AG09319 (cell line): ENCODE data around the gene PI4KA.
A peak's percentile ranks its signal among the peaks of the same experiment; 100 is the strongest.

Experiments
- DNase-seq: peaks from one replicate; pipeline ENCODE4 v3.0.0-alpha.2; 2010; ENCODE audit warnings: low read depth; ENCODE audit errors: extremely low read depth
- CTCF ChIP-seq: IDR thresholded peaks from 2 replicates; pipeline ENCODE4 v1.5.1; 2011; ENCODE audit warnings: low read depth, mild to moderate bottlenecking, inconsistent platforms, low read length, moderate library complexity

Gene PI4KA

GRCh38 chr22:20779014-20779817, 79.4 kb downstream of the PI4KA start:
- no peak for TF ChIP-seq CTCF
- no peak for DNase-seq

DNA sequence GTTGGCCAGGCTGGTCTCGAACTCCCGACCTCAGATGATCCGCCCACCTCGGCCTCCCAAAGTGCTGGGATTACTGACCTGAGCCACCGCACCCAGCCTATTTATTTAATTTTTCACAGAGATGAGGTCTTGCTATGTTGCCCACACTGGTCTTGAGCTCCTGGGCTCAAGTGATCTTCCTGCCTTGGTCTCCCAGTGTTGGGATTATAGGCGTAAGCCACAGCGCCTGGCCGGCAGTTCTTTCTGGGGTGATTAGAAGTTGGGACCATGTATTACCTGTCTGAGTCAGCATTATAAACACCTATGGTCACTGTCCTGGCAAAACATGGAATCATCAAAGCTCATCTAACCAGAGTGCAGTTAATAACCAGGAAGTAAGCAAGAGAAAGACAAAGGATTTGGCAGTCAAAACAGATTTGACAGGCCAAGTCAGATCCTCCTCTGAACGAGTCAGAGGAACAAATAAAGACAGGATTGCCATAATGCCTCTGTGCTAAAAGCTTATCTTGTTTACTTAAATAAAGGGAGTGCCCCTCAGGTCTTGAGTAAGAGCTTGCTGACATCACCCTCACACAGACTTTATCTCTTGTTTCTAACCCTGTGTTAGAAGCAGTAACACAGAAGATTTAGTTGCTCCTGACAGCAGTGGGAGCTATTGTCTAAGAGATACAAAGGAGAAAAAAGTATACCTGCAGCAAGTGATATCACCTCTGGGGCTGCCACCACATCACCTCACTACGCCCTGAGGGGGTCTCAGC, 81.0 kb downstream of the PI4KA start:
- TF ChIP-seq CTCF, result peak; percentile 22
- peak; percentile 76 for DNase-seq

- DNase-seq, result no peak
- no peak for TF ChIP-seq CTCF
Observed at GRCh38 chr22:20776624-20777405, 81.8 kb downstream of the PI4KA start.

DNA sequence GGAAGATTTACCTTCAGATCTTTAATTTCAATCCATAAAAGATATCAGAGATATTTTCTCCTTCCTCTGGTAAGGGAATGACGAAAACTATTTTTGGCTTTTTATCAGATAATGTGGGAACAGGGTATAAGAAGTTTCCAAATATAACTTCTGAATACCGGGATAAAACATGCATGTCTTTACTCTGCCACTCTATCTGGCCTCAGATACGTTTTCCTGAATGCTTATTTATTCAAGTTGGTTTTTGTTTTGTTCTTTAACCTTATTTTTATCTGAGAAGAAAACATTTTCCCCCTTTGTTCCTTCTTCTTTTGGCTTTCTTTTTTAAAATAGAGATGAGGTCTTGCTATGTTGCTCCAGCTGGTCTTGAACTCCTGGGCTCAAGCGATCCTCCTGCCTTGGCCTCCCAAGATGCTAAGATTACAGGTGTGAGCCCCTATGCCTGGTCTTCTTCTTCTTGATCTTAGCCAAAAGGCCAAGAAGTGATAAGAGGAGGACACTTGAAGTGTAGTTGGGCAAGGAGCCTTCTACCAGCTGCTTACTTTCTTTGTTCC, 83.2 kb downstream of the PI4KA start:
- TF ChIP-seq CTCF, result no peak
- no peak for DNase-seq

GRCh38 chr22:20774882-20775281, 83.7 kb downstream of the PI4KA start:
- TF ChIP-seq CTCF, result no peak
- DNase-seq, result no peak

DNA sequence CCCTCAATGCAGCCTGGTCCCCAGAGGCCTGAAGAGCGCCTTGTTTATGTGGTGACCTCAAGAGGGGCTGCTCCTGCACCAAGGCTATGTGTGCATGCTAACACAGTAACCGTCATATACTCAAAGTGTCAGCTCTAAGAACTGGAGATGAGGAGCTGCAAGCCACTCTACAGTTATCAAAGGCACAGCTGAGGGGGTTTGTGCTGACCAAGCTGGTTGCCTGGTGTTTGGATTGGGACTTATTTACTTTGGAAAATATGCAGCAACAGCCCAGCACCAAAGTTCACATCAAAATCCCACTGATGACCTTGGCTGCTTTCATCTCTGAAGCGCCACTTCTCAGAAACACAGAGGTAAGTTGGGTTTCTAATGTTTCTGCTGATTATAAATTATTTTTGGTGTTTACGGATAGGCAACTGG, 84.8 kb downstream of the PI4KA start, which contains the start of gene SERPIND1:
Gene SERPIND1 (plus strand): TSS at position 321 of the 420 bp plus-strand sequence. CDS start 5,200 bp downstream, outside the sequence.
- no peak for TF ChIP-seq CTCF

More for the DNA sequence above, 84.8 kb downstream of the PI4KA start, which contains the start of gene SERPIND1:
- no peak for DNase-seq
